Measurements from ENCODE around the gene MEAK7.

- TF ChIP-seq EZH2 (IDR thresholded peaks at IDR 0.05) (no peak), POLR2AphosphoS5 (IDR thresholded peaks at IDR 0.05; ENCODE audit: borderline replicate concordance, low read depth, low read length) (no peak)
Observed at GRCh38 chr16:84489131-84489530, 15.3 kb downstream of the MEAK7 start.

Measured in SK-N-MC (cell line).